Measurements from ENCODE around the gene AQP7. TPM values are rescaled to one million over a fixed set of nuclear protein-coding genes. Genes with fewer than 3 reads are reported as not detected.

Gene AQP7
- total RNA-seq, 1 donor from 2014 or later: not detected

Small RNA genes within 50 kb of the gene (small RNA-seq; reads per million reads assigned to genes)
- gene AL356218.2 (not detected), gene RF00019 (not detected)

Other genes with a start within 250 kb of the AQP7 start
- gene B4GALT1, start 235.2 kb downstream of the AQP7 start, total RNA-seq: 0.82 TPM
- gene SPINK4, start 162.4 kb downstream of the AQP7 start, total RNA-seq: not detected
- gene BAG1, start 137.9 kb downstream of the AQP7 start, total RNA-seq: 26.1 TPM
- 119 TPM for gene CHMP5, start 137.5 kb downstream of the AQP7 start, total RNA-seq
- gene NFX1, start 112.1 kb downstream of the AQP7 start, total RNA-seq: 20.0 TPM
- gene AQP3, start 45.0 kb upstream of the AQP7 start, total RNA-seq: not detected
- gene NOL6, start 71.4 kb upstream of the AQP7 start, total RNA-seq: 13.9 TPM
- gene ANKRD18B, start 121.7 kb upstream of the AQP7 start, total RNA-seq: not detected